PFSK-1 (cell line): ENCODE results near the gene CNTFR.

Experiments used
- FOXP2 ChIP-seq: optimal IDR thresholded peaks from 2 replicates; pipeline ENCODE3; 2011; ENCODE audit warnings: borderline replicate concordance, control low read depth, inconsistent platforms; ENCODE audit not compliant: insufficient read depth; ENCODE audit errors: extremely low read length, extremely low read depth
- POLR2AphosphoS5 ChIP-seq: IDR thresholded peaks from 2 replicates; pipeline ENCODE4 v1.6.1; 2012; ENCODE audit warnings: low read depth, mild to moderate bottlenecking, control low read depth, low read length, moderate library complexity
- SIN3A ChIP-seq: IDR thresholded peaks from 2 replicates; pipeline ENCODE4 v1.6.1; 2012; ENCODE audit warnings: mild to moderate bottlenecking, low read length, moderate library complexity, borderline replicate concordance; ENCODE audit not compliant: insufficient read depth
- TAF1 ChIP-seq: IDR thresholded peaks from 2 replicates; pipeline ENCODE4 v1.6.1; 2012; ENCODE audit warnings: low read length, control low read depth, borderline replicate concordance; ENCODE audit not compliant: insufficient read depth
- TF ChIP-seq, protein P1 (sequence below), 2 experiments: IDR thresholded peaks; 2 replicates each; pipeline versions ENCODE4 v1.6.1 to v1.8.0; 2011 to 2012; ENCODE audit warnings: low read depth in 2 of 2, low read length in 2 of 2, control low read depth in 1 of 2, inconsistent platforms in 1 of 2, mild to moderate bottlenecking in 1 of 2, moderate library complexity in 1 of 2; ENCODE audit not compliant: insufficient read depth in 1 of 2

GRCh38 chr9:34558919-34559623 lies 30.5 kb downstream of the CNTFR start:
- no peak for TF ChIP-seq POLR2AphosphoS5
- no peak for TF ChIP-seq TAF1
- TF ChIP-seq, protein P1, sequence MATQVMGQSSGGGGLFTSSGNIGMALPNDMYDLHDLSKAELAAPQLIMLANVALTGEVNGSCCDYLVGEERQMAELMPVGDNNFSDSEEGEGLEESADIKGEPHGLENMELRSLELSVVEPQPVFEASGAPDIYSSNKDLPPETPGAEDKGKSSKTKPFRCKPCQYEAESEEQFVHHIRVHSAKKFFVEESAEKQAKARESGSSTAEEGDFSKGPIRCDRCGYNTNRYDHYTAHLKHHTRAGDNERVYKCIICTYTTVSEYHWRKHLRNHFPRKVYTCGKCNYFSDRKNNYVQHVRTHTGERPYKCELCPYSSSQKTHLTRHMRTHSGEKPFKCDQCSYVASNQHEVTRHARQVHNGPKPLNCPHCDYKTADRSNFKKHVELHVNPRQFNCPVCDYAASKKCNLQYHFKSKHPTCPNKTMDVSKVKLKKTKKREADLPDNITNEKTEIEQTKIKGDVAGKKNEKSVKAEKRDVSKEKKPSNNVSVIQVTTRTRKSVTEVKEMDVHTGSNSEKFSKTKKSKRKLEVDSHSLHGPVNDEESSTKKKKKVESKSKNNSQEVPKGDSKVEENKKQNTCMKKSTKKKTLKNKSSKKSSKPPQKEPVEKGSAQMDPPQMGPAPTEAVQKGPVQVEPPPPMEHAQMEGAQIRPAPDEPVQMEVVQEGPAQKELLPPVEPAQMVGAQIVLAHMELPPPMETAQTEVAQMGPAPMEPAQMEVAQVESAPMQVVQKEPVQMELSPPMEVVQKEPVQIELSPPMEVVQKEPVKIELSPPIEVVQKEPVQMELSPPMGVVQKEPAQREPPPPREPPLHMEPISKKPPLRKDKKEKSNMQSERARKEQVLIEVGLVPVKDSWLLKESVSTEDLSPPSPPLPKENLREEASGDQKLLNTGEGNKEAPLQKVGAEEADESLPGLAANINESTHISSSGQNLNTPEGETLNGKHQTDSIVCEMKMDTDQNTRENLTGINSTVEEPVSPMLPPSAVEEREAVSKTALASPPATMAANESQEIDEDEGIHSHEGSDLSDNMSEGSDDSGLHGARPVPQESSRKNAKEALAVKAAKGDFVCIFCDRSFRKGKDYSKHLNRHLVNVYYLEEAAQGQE (IDR thresholded peaks at IDR 0.05; ENCODE audit: insufficient read depth in 1 of 2, low read depth in 2 of 2, low read length in 2 of 2), result no peak
- TF ChIP-seq FOXP2, result no peak
- TF ChIP-seq SIN3A, result no peak
